Stomach (tissue), 9 donors: ENCODE measurements around the gene FRMD4B. TPM values are rescaled to one million over a fixed set of nuclear protein-coding genes. Genes with fewer than 3 reads are reported as not detected.

ENCODE experiments used
- DNase-seq, 2 donors: peaks; one replicate each; pipeline versions ENCODE4 v3.0.0 to v3.0.0-alpha.2; 2013 to 2019
- H3K27ac ChIP-seq, 5 donors: fragments of 200-600 bp in 4 of 5; sonication (generic) in 4 of 5; one replicate each; pipeline ENCODE4 v1.5.1; 2013 to 2019; ENCODE audit warnings: mild to moderate bottlenecking in 1 of 5, moderate library complexity in 1 of 5
- H3K27me3 ChIP-seq, 3 donors: fragments of 200-600 bp; sonication (generic); one replicate each; pipeline ENCODE4 v1.5.1; 2017 to 2019; ENCODE audit warnings: mixed run types in 1 of 3
- H3K36me3 ChIP-seq, 4 donors: fragments of 200-600 bp; sonication (generic); 1 replicate in 3 of 4; 2 replicates in 1 of 4; pipeline ENCODE4 v1.5.1; 2016 to 2019
- H3K4me1 ChIP-seq, 4 donors: fragments of 200-600 bp; sonication (generic); one replicate each; pipeline ENCODE4 v1.5.1; 2016 to 2019
- H3K4me3 ChIP-seq, 4 donors: fragments of 200-600 bp; sonication (generic) in 3 of 4; one replicate each; pipeline ENCODE4 v1.5.1; 2016 to 2019; ENCODE audit warnings: mild to moderate bottlenecking in 1 of 4
- H3K9me3 ChIP-seq, 4 donors: fragments of 200-600 bp; sonication (generic); one replicate each; pipeline ENCODE4 v1.5.1; 2016 to 2019
- CTCF ChIP-seq, 7 experiments: fragments of 450-650 bp in 4 of 7; fragments of 200-600 bp in 3 of 7; sonication (generic) in 3 of 7; IDR thresholded peaks; one replicate each; pipeline ENCODE4 v1.5.1; 2016 to 2019; ENCODE audit warnings: antibody characterized with exemption in 7 of 7, control low read depth in 2 of 7, mild to moderate bottlenecking in 1 of 7
- EP300 ChIP-seq: sonication (generic); formaldehyde crosslinking; IDR thresholded peaks from one replicate; pipeline ENCODE4 v1.6.1; 2017; ENCODE audit warnings: antibody characterized with exemption
- POLR2A ChIP-seq, 4 donors: fragments of 450-650 bp; IDR thresholded peaks; one replicate each; pipeline ENCODE4 v1.6.1; 2016; ENCODE audit warnings: antibody characterized with exemption in 4 of 4, control low read depth in 2 of 4, mild to moderate bottlenecking in 1 of 4, moderate library complexity in 1 of 4
- POLR2AphosphoS5 ChIP-seq, 3 donors: sonication (generic); formaldehyde crosslinking; IDR thresholded peaks; one replicate each; pipeline ENCODE4 v1.6.1; 2016; ENCODE audit warnings: antibody characterized with exemption in 3 of 3
- WGBS, 5 donors: extraction: QIAGEN DNeasy Blood & Tissue Kit in 3 of 5; methylation state at CpG; one replicate each; pipeline versions ENCODE4 v1.1.5 to v1.1.7; 2013 to 2018; 5-methylcytosine and 5-hydroxymethylcytosine counted together
- intact Hi-C: fragments of 100-400 bp; cut with DNase I; formaldehyde crosslinking; loops from one replicate; pipeline ENCODE4 v1.15.1; 2023; ENCODE audit warnings: low total_unique reads
- polyA plus RNA-seq, 3 donors: library from polyadenylated mRNA; stranded (reverse); fragments of 200-250 nt; gene quantifications; one replicate each; pipeline ENCODE4 v1.2.3, GENCODE V29; 2013
- total RNA-seq, 5 donors: library from RNA; depleted of rRNA; stranded (reverse); fragments of >200 nt; gene quantifications; one replicate each; pipeline versions ENCODE4 v1.1.0 to v1.2.3, GENCODE V29; 2014 to 2016
- donor health status: healthy with polysubstance abuse.
- donor health status: Bipolar disorder and iron deficiency.
- donor health status: healthy.

The FRMD4B gene
- total and polyA plus RNA-seq, 8 donors = 5.2 to 35.6 (median 21.0) TPM

GRCh38 chr3:69391554-69391953 lies 5.7 kb upstream of the FRMD4B start:
- no peaks in the 10 kb centered on the region for H3K36me3 ChIP-seq
- no peak for DNase-seq

GRCh38 chr3:69390771-69391170 lies 4.9 kb upstream of the FRMD4B start:
- no peaks in the 10 kb centered on the region for H3K9me3 ChIP-seq
- WGBS, 5 donors = 84 to 92% (median 90%) methylated on average over 5 of the region's 5 CpGs
- H3K4me1 ChIP-seq = peaks cover 6 to 12% (median 9%) of the 10 kb centered on the region in 4 donors
- intact Hi-C loops = no loop called here
- no peaks in the 10 kb centered on the region for H3K36me3 ChIP-seq
- no peak overlapping the region for H3K27ac ChIP-seq
- H3K4me3 ChIP-seq = no peak overlapping the region
- TF ChIP-seq POLR2AphosphoS5 (IDR thresholded peaks at IDR 0.05) (no peak), EP300 (no peak), CTCF (IDR thresholded peaks at IDR 0.05) (no peak), POLR2A (IDR thresholded peaks at IDR 0.05) (no peak)
- peaks cover 0 to 43% (median 4%) of the 10 kb centered on the region in 3 donors for H3K27me3 ChIP-seq
- DNase-seq = no peak

More at GRCh38 chr3:69391554-69391953, 5.7 kb upstream of the FRMD4B start:
- peaks cover 1 to 4% (median 2%) of the 10 kb centered on the region in 4 donors for H3K4me1 ChIP-seq
- no peaks in the 10 kb centered on the region for H3K9me3 ChIP-seq
- no peak overlapping the region for H3K27ac ChIP-seq
- H3K27me3 ChIP-seq = peaks cover 0 to 35% (median 0%) of the 10 kb centered on the region in 3 donors
- 86 to 95% (median 90%) methylated on average over 1 of the region's 1 CpG for WGBS, 5 donors
- intact Hi-C loops = no loop called here
- no peak for TF ChIP-seq EP300
- TF ChIP-seq POLR2A (IDR thresholded peaks at IDR 0.05) = no peak
- TF ChIP-seq POLR2AphosphoS5 (IDR thresholded peaks at IDR 0.05) = no peak
- TF ChIP-seq CTCF (IDR thresholded peaks at IDR 0.05) = no peak
- H3K4me3 ChIP-seq = no peak overlapping the region

- no peaks in the 10 kb centered on the region for H3K9me3 ChIP-seq
- H3K27ac ChIP-seq = no peak overlapping the region
- H3K4me3 ChIP-seq = no peak overlapping the region
- intact Hi-C loops = no loop called here
- 38 to 57% (median 47%) methylated on average over 4 of the region's 4 CpGs for WGBS, 5 donors
- H3K36me3 ChIP-seq = no peaks in the 10 kb centered on the region
- TF ChIP-seq CTCF (IDR thresholded peaks at IDR 0.05) (no peak), POLR2A (IDR thresholded peaks at IDR 0.05) (no peak), EP300 (no peak)
- no peak for DNase-seq
- peaks cover 11 to 19% (median 18%) of the 10 kb centered on the region in 4 donors for H3K4me1 ChIP-seq
- peaks cover 0 to 54% (median 7%) of the 10 kb centered on the region in 3 donors for H3K27me3 ChIP-seq
These were observed 3.8 kb upstream of the FRMD4B start for GRCh38 chr3:69389520-69390248.

- TF ChIP-seq POLR2AphosphoS5 (IDR thresholded peaks at IDR 0.05) (no peak), EP300 (no peak), POLR2A (IDR thresholded peaks at IDR 0.05) (no peak), CTCF (IDR thresholded peaks at IDR 0.05) (no peak)
These were observed 2.4 kb upstream of the FRMD4B start for GRCh38 chr3:69388241-69388640.

More at GRCh38 chr3:69388241-69388640, 2.4 kb upstream of the FRMD4B start:
- DNase-seq = no peak
- Histone ChIP-seq H3K36me3 (no peaks in the 10 kb centered on the region), H3K4me1 (peaks cover 11 to 24% (median 18%) of the 10 kb centered on the region in 4 donors), H3K27ac (no peak overlapping the region), H3K4me3 (no peak overlapping the region), H3K27me3 (peaks cover 0 to 66% (median 7%) of the 10 kb centered on the region in 3 donors), H3K9me3 (no peaks in the 10 kb centered on the region)
- intact Hi-C loops = no loop called here
- WGBS, 5 donors = 60 to 84% (median 66%) methylated on average over 4 of the region's 4 CpGs
